Loucy (cell line): Measurements from ENCODE around the gene USP53.

Experiments used
- CTCF ChIP-seq: fragments of 200-600 bp; sonication (generic); conservative IDR thresholded peaks from 2 replicates; pipeline ENCODE4 v1.5.1; 2014; ENCODE audit warnings: mild to moderate bottlenecking, antibody characterized with exemption, low read length
- EZH2phosphoT487 ChIP-seq: fragments of 200-600 bp; IDR thresholded peaks from 2 replicates; pipeline ENCODE4 v1.6.1; 2018; ENCODE audit warnings: antibody characterized with exemption, mild to moderate bottlenecking, moderate library complexity, borderline replicate concordance

DNA sequence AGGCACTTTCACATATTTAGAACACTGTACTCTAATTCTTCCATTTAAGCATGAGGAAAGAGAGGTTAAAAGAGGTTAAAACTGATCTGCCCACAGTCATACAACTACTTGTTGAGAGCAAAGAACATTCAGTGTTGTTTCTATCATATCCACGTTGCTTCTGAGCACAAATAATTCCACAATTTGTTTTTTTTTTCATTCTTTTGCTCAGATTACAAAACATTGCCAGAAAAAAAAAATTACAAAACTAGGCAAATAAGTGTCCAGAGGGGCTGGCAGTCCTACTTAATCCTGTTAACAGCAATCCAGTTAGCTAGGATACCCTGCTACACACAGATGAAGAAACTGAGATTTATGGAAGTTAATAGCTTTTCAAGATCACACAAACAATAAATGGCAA, 6.3 kb upstream of the USP53 start:
- TF ChIP-seq CTCF: no peak
- no peak for TF ChIP-seq EZH2phosphoT487
